ENCODE measurements around the gene HSPA4.

DNA sequence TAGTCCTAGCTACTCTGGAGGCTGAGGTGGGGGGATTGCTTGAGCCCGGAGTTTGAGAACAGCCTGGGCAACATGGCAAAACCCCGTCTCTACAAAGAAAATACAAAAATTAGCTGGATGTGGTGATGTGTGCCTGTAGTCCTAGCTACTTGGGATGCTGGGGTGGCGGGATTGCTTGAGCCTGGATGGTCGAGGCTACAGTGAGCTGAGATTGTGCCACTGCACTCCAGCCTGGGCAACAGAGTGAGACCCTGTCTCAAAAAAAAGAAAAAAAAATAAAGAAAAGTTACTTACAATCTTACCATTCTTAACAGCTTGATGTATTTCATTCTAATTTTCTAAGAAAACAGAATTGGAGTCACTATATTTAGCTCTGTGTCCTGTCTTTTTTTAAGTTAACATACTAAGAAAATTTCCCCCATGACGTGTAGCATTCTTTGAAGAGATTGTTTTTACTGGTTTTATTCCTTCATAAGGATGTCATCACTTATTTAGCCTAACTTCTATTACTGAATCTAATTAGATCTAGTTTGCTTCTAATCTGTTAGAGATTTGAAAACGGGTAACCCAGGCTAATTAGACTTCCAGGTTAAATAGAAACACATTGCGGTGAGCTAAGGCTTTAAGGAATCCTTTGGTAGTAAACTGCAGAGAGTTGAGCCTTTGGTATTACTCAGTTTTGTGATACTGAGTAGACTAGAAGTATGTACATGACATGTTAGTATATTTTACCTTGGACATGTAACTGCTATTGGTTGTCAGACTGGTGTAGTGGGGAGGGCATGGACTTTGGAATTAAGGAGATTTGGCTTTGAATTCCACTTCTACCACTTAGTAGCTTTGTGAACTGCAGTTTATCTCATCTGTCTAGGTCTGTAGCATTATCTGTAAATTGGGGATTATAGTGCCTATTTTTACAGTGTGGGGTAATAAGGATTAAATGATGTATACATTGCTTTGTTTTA is 24.0 kb downstream of the HSPA4 start:
- TF ChIP-seq, protein P1, sequence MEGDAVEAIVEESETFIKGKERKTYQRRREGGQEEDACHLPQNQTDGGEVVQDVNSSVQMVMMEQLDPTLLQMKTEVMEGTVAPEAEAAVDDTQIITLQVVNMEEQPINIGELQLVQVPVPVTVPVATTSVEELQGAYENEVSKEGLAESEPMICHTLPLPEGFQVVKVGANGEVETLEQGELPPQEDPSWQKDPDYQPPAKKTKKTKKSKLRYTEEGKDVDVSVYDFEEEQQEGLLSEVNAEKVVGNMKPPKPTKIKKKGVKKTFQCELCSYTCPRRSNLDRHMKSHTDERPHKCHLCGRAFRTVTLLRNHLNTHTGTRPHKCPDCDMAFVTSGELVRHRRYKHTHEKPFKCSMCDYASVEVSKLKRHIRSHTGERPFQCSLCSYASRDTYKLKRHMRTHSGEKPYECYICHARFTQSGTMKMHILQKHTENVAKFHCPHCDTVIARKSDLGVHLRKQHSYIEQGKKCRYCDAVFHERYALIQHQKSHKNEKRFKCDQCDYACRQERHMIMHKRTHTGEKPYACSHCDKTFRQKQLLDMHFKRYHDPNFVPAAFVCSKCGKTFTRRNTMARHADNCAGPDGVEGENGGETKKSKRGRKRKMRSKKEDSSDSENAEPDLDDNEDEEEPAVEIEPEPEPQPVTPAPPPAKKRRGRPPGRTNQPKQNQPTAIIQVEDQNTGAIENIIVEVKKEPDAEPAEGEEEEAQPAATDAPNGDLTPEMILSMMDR (conservative IDR thresholded peaks at IDR 0.05; ENCODE audit: low read depth, low read length) = no peak
- no peak for TF ChIP-seq EZH2 (IDR thresholded peaks at IDR 0.05; ENCODE audit: borderline replicate concordance, low read depth, low read length, poor library complexity, severe bottlenecking)

All from A673 (cell line).